Mucosa of descending colon (tissue), 3 donors: ENCODE results near the gene ZSCAN16. TPM values are rescaled to one million over a fixed set of nuclear protein-coding genes. Genes with fewer than 3 reads are reported as not detected.
A peak's percentile ranks its signal among the peaks of the same experiment; 100 is the strongest.

Experiments used
- ATAC-seq: fragments of 200-7000 bp; cut with Tn5 transposase; one replicate; pipeline ENCODE4 v1.9.1; 2020; ENCODE audit warnings: mild to moderate bottlenecking, moderate library complexity
- DNase-seq, 3 donors: peaks; one replicate each; pipeline ENCODE4 v3.0.0-alpha.2; 2020
- H3K36me3 ChIP-seq: fragments of 200-600 bp; one replicate; pipeline ENCODE4 v1.8.0; 2021; ENCODE audit warnings: low read depth, mild to moderate bottlenecking
- H3K4me1 ChIP-seq: fragments of 200-600 bp; one replicate; pipeline ENCODE4 v1.8.0; 2021; ENCODE audit warnings: low read depth, mild to moderate bottlenecking
- H3K4me3 ChIP-seq: fragments of 200-600 bp; one replicate; pipeline ENCODE4 v1.8.0; 2021; ENCODE audit warnings: mild to moderate bottlenecking
- H3K9me3 ChIP-seq: fragments of 200-600 bp; one replicate; pipeline ENCODE4 v1.8.0; 2021; ENCODE audit warnings: mild to moderate bottlenecking
- intact Hi-C, 2 donors: fragments of 100-400 bp; cut with DNase I in 1 of 2; cut with micrococcal nuclease in 1 of 2; formaldehyde crosslinking; loops; one replicate each; pipeline versions ENCODE4 v1.11.0 to v1.11.1; 2022; cut with DNase I, micrococcal nuclease
- total RNA-seq, 3 donors: library from RNA; stranded (reverse); fragmentation: NEBNext Ultra II Directional in 2 of 3; extraction: Animal tissue kit (Norgen Biotek cat#: 25700) in 2 of 3; gene quantifications; one replicate each; pipeline versions ENCODE4 v1.2.1 to v1.2.4, GENCODE V29; 2021 to 2023
- TF ChIP-seq, protein P1 (sequence below): fragments of 200-600 bp; IDR thresholded peaks from one replicate; pipeline ENCODE4 v1.8.0; 2022; ENCODE audit warnings: antibody characterized with exemption, mild to moderate bottlenecking
- donor health status: DM: no; HTN: no; CAD: no; lungs with moderate emphysema.
- donor health status: DM: no; HTN: no; CAD: no.
- donor health status: DM: no; HTN: yes; CAD: no.

Gene ZSCAN16
- total RNA-seq, 3 donors from 2014 or later: 7.4 to 9.5 (median 8.3) TPM

DNA sequence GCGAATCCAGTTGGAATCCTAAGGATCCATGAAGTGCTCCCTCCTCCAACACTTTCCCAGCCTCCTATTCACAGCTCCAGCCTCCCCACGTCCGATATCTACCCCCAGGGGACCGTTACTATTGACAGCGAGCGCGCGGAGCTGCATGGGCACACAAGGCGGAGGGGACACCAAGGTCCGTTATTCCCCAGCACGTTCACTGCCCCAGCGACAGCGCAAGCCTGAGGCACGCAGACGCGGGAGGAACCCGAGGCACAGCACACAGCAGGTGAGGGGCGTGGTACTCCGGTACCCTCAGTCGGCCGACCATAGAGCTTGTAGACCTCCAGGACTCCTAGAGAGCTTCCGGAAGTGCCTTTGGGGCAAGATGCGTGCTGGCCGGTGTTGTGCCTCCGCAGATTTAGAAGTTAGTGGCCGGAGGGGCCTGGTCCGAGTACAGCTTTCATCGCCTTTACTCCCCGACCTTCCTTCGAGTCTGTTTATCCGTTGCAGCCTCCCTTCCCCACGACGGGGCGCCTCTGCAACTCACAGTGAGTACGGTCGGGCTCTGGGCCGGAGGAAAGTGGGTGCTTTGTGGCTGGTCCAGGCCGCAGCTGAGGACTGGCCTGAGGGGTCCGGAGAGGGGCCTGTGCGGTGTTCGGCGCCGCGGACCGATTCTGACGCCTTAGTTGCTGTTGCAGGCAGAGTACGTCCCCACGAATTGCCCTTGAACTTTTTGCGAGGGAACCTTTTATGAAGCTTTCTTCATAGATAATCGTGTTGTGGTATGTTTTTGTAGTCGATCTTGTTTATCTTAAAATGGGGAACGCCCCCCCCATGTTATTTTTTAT is 17.3 kb downstream of the ZSCAN16 start, which contains the start of gene ZKSCAN8:
TSS of gene ZKSCAN8 (plus strand) at position 384 of the 830 bp plus-strand sequence. CDS start 6,525 bp downstream, outside the sequence.
- peak within 1 kb of the TSS; percentile 79 for H3K4me3 ChIP-seq
- intact Hi-C loops: loop anchor here in 1 of 2 donors (5.0 kb wide), 1 partner anchor 71 kb away; no protein-coding TSS in a partner anchor
- peak; percentile 92 for ATAC-seq
- DNase-seq: peak; percentile 79 to 87 (median 79)
- TF ChIP-seq, protein P1, sequence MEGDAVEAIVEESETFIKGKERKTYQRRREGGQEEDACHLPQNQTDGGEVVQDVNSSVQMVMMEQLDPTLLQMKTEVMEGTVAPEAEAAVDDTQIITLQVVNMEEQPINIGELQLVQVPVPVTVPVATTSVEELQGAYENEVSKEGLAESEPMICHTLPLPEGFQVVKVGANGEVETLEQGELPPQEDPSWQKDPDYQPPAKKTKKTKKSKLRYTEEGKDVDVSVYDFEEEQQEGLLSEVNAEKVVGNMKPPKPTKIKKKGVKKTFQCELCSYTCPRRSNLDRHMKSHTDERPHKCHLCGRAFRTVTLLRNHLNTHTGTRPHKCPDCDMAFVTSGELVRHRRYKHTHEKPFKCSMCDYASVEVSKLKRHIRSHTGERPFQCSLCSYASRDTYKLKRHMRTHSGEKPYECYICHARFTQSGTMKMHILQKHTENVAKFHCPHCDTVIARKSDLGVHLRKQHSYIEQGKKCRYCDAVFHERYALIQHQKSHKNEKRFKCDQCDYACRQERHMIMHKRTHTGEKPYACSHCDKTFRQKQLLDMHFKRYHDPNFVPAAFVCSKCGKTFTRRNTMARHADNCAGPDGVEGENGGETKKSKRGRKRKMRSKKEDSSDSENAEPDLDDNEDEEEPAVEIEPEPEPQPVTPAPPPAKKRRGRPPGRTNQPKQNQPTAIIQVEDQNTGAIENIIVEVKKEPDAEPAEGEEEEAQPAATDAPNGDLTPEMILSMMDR: no peak
- H3K9me3 ChIP-seq: no peaks in the 10 kb centered on the region
- peaks cover 19% of the 10 kb centered on the region for H3K4me1 ChIP-seq
- no peaks in the 10 kb centered on the region for H3K36me3 ChIP-seq

DNA sequence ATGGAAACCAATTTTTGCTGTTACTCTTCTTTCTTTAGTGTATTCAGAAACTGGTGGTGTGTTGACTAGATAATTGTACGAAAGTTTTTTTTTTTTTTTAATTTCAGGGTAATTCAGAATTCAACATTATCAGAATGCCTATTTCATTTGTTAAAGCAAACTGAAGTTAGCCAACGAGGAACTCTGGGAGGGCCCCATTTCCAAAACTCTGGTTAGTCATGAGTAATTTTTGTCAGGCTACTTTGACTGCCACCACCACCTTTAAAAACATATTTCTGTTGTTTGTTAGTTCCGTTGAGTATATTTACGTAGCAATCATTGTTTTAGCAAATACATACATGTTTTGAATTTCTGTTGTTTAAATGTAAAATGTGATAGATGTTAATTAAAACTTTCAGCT is 18.0 kb downstream of the ZSCAN16 start:
- H3K4me3 ChIP-seq: peak overlapping the region; percentile 79
- ATAC-seq (no peak), DNase-seq (no peak)
- TF ChIP-seq, protein P1: no peak
- H3K9me3 ChIP-seq: no peaks in the 10 kb centered on the region
- intact Hi-C loops: loop anchor here in 1 of 2 donors (5.0 kb wide), 1 partner anchor 70 kb away; no protein-coding TSS in a partner anchor
- no peaks in the 10 kb centered on the region for H3K36me3 ChIP-seq
- H3K4me1 ChIP-seq: peaks cover 19% of the 10 kb centered on the region

GRCh38 chr6:28145231-28145630 is 20.8 kb downstream of the ZSCAN16 start:
- TF ChIP-seq, protein P1: no peak
- intact Hi-C loops: no loop called here
- Histone ChIP-seq H3K4me1 (peaks cover 12% of the 10 kb centered on the region), H3K9me3 (no peaks in the 10 kb centered on the region), H3K36me3 (no peaks in the 10 kb centered on the region), H3K4me3 (no peak overlapping the region)
- DNase-seq (no peak), ATAC-seq (no peak)

- ATAC-seq (no peak), DNase-seq (no peak)
- intact Hi-C loops: no loop called here
- Histone ChIP-seq H3K4me1 (no peaks in the 10 kb centered on the region), H3K9me3 (no peaks in the 10 kb centered on the region), H3K36me3 (peaks cover 14% of the 10 kb centered on the region), H3K4me3 (no peak overlapping the region)
- TF ChIP-seq, protein P1: no peak
Observed at GRCh38 chr6:28152531-28152930, 28.1 kb downstream of the ZSCAN16 start.

GRCh38 chr6:28153546-28153945 is 29.1 kb downstream of the ZSCAN16 start:
- no peaks in the 10 kb centered on the region for H3K4me1 ChIP-seq
- DNase-seq (no peak), ATAC-seq (no peak)
- intact Hi-C loops: no loop called here
- no peak overlapping the region for H3K4me3 ChIP-seq
- peaks cover 14% of the 10 kb centered on the region for H3K36me3 ChIP-seq
- TF ChIP-seq, protein P1: no peak
- H3K9me3 ChIP-seq: no peaks in the 10 kb centered on the region
